Ascending aorta (tissue), 2 donors: ENCODE measurements around the gene FXYD6. TPM values are rescaled to one million over a fixed set of nuclear protein-coding genes. Genes with fewer than 3 reads are reported as not detected.

Source experiments
- DNase-seq, 2 donors: peaks; one replicate each; pipeline ENCODE4 v3.0.0-alpha.2; 2019; ENCODE audit warnings: low spot score in 2 of 2
- H3K27ac ChIP-seq, 2 donors: fragments of 200-600 bp; sonication (generic); one replicate each; pipeline ENCODE4 v1.5.1; 2016 to 2017; ENCODE audit warnings: mild to moderate bottlenecking in 1 of 2
- H3K27me3 ChIP-seq: fragments of 200-600 bp; sonication (generic); one replicate; pipeline ENCODE4 v1.5.1; 2017
- H3K36me3 ChIP-seq, 2 donors: fragments of 200-600 bp; sonication (generic); one replicate each; pipeline ENCODE4 v1.5.1; 2016
- H3K4me1 ChIP-seq, 2 donors: fragments of 200-600 bp; sonication (generic); one replicate each; pipeline ENCODE4 v1.5.1; 2016 to 2017; ENCODE audit warnings: mild to moderate bottlenecking in 1 of 2
- H3K4me3 ChIP-seq, 2 donors: fragments of 200-600 bp; sonication (generic); one replicate each; pipeline ENCODE4 v1.5.1; 2016 to 2017; ENCODE audit warnings: mild to moderate bottlenecking in 1 of 2
- H3K9me3 ChIP-seq, 2 donors: fragments of 200-600 bp; sonication (generic); one replicate each; pipeline ENCODE4 v1.5.1; 2016
- intact Hi-C: fragments of 100-400 bp; cut with DNase I; formaldehyde crosslinking; loops from one replicate; pipeline ENCODE4 v1.15.1; 2023
- total RNA-seq: library from RNA; depleted of rRNA; stranded (reverse); fragments of >200 nt; gene quantifications from one replicate; pipeline ENCODE4 v1.1.0, GENCODE V29; 2016
- TF ChIP-seq, protein P1 (sequence below), 3 experiments: fragments of 200-600 bp in 2 of 3; fragments of 450-650 bp in 1 of 3; sonication (generic) in 2 of 3; IDR thresholded peaks; one replicate each; pipeline ENCODE4 v1.5.1; 2016 to 2019; ENCODE audit warnings: antibody characterized with exemption in 3 of 3, mild to moderate bottlenecking in 1 of 3, moderate library complexity in 1 of 3

FXYD6 gene
- total RNA-seq, 1 donor from 2014 or later = 16.4 TPM

- Histone ChIP-seq H3K4me3 (no peak overlapping the region), H3K9me3 (no peaks in the 10 kb centered on the region), H3K27me3 (peaks cover 5% of the 10 kb centered on the region), H3K27ac (no peak overlapping the region), H3K4me1 (no peaks in the 10 kb centered on the region), H3K36me3 (no peaks in the 10 kb centered on the region)
- no peak for DNase-seq
- TF ChIP-seq, protein P1, sequence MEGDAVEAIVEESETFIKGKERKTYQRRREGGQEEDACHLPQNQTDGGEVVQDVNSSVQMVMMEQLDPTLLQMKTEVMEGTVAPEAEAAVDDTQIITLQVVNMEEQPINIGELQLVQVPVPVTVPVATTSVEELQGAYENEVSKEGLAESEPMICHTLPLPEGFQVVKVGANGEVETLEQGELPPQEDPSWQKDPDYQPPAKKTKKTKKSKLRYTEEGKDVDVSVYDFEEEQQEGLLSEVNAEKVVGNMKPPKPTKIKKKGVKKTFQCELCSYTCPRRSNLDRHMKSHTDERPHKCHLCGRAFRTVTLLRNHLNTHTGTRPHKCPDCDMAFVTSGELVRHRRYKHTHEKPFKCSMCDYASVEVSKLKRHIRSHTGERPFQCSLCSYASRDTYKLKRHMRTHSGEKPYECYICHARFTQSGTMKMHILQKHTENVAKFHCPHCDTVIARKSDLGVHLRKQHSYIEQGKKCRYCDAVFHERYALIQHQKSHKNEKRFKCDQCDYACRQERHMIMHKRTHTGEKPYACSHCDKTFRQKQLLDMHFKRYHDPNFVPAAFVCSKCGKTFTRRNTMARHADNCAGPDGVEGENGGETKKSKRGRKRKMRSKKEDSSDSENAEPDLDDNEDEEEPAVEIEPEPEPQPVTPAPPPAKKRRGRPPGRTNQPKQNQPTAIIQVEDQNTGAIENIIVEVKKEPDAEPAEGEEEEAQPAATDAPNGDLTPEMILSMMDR (IDR thresholded peaks at IDR 0.05) = no peak
- intact Hi-C loops = no loop called here
These were observed 2.7 kb downstream of the FXYD6 start for GRCh38 chr11:117873828-117874125.

DNA sequence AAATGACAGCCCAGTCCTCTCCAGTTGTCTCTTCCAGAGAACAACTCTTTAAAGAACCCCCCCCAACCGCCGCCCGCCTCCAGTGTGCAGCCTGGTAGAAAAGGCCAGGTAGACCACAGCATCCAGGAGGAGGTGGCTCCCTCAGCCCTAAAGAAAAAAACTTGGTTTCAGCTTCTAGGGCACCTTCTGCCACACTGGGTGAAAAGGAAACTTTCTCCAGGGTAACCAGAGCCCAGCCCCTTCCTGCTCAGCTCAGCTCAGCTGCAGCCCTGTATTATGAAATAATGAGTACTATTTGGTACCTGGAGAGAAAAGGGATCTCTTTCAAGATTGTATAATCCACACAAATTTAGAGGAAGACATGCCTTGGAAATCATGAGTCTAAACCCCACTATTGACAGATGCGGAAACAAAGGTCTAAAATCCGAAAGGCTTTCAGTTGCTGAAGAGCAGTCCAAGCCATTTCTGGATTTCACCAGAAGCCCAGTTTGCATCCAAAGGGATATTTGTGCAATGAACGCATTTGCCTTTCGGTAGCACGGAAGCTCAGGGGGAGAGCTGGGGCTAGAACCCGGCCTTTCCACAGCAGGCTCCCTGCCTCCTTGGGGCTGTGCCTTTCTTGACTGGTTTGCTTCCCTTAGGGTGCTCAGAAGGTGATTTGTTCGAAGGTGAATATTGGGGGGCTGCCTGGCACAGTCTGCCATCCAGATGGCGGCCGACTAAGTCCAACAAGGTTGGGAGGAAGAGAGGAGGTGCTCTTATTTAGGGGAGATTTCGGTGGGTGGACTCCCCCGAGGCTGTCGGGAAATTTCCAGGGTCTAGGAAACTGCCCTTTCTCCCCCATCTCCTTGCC lies 3.3 kb downstream of the FXYD6 start:
- TF ChIP-seq, protein P1 (IDR thresholded peaks at IDR 0.05) = no peak
- H3K4me1 ChIP-seq = no peaks in the 10 kb centered on the region
- DNase-seq = no peak
- H3K27me3 ChIP-seq = peaks cover 5% of the 10 kb centered on the region
- H3K4me3 ChIP-seq = no peak overlapping the region
- no peaks in the 10 kb centered on the region for H3K36me3 ChIP-seq
- intact Hi-C loops = no loop called here
- no peaks in the 10 kb centered on the region for H3K9me3 ChIP-seq
- H3K27ac ChIP-seq = no peak overlapping the region

- intact Hi-C loops = no loop called here
- no peak overlapping the region for H3K27ac ChIP-seq
- no peaks in the 10 kb centered on the region for H3K36me3 ChIP-seq
- no peaks in the 10 kb centered on the region for H3K9me3 ChIP-seq
- no peak overlapping the region for H3K4me3 ChIP-seq
- H3K27me3 ChIP-seq = peaks cover 5% of the 10 kb centered on the region
- no peaks in the 10 kb centered on the region for H3K4me1 ChIP-seq
- DNase-seq = no peak
- TF ChIP-seq, protein P1 (IDR thresholded peaks at IDR 0.05) = no peak
These were observed 4.0 kb downstream of the FXYD6 start for GRCh38 chr11:117872420-117872961.

DNA sequence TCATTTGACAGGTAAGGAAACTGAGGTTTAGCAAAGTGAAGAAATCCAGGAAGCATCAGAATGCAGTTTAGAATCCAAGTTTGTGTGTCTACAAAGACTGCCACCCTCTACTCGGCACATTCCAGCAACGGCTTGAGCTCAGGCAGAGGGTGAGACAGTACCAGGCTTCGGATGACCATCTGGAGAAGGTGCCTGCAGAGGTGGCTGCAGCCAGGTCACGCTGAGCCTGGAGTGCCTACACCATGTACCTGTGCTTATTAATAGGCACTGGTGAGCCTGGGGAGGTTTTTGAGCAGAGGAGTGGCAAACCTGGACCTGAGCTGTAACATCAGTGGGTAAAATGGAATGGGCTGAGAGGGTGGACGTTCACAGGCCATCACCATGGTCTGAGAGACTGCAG lies 4.7 kb downstream of the FXYD6 start:
- Histone ChIP-seq H3K27ac (no peak overlapping the region), H3K4me3 (no peak overlapping the region), H3K4me1 (no peaks in the 10 kb centered on the region), H3K36me3 (no peaks in the 10 kb centered on the region), H3K9me3 (no peaks in the 10 kb centered on the region), H3K27me3 (peaks cover 2% of the 10 kb centered on the region)
- no peak for DNase-seq
- intact Hi-C loops = no loop called here
- TF ChIP-seq, protein P1 (IDR thresholded peaks at IDR 0.05) = no peak

DNA sequence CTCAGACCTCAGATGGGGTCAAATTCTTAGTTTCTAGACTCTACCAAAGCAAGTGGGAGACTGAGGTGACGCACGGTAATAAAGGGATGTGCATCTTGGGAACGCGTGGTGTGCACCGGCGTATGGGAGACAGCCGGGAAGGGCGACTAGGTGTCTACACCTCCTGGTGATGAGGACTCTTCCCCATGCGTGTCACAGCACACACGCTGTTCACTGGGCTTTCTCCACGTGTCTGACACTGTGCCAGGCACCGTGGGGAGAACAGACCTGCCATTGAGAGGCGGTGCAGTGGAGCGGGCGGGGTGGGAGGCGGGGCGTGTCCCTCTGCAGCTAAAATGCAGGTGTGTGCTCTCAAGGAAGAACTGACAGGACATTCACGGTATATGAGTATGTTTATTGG lies 5.3 kb downstream of the FXYD6 start:
- no peak overlapping the region for H3K27ac ChIP-seq
- H3K27me3 ChIP-seq = no peaks in the 10 kb centered on the region
- H3K36me3 ChIP-seq = no peaks in the 10 kb centered on the region
- DNase-seq = no peak
- no peaks in the 10 kb centered on the region for H3K4me1 ChIP-seq
- intact Hi-C loops = no loop called here
- no peak overlapping the region for H3K4me3 ChIP-seq
- TF ChIP-seq, protein P1 (IDR thresholded peaks at IDR 0.05) = no peak
- no peaks in the 10 kb centered on the region for H3K9me3 ChIP-seq
